K562 (cell line): ENCODE data around the gene JPT1. TPM values are rescaled to one million over a fixed set of nuclear protein-coding genes. Genes with fewer than 3 reads are reported as not detected.

Experiments
- CTBP1 ChIP-seq: fragments of 450-650 bp; IDR thresholded peaks from 2 replicates; pipeline ENCODE4 v1.6.1; 2016; ENCODE audit warnings: borderline replicate concordance
- EP400 ChIP-seq: fragments of 450-650 bp; IDR thresholded peaks from 2 replicates; pipeline ENCODE4 v1.6.1; 2017; ENCODE audit warnings: antibody characterized with exemption, mild to moderate bottlenecking, moderate library complexity
- HLTF ChIP-seq: fragments of 450-650 bp; IDR thresholded peaks from 2 replicates; pipeline ENCODE4 v1.6.1; 2016
- HSF4 ChIP-seq: fragments of 250-450 bp; sonication (Bioruptor Pico); IDR thresholded peaks from 2 replicates; pipeline ENCODE4 v2.1.2; 2022; ENCODE audit warnings: mild to moderate bottlenecking, moderate library complexity, borderline replicate concordance
- JUND ChIP-seq, 2 experiments: IDR thresholded peaks; 2 replicates in 1 of 2; 3 replicates in 1 of 2; pipeline ENCODE4 v1.6.1; 2011; ENCODE audit warnings: borderline replicate concordance in 2 of 2, low read depth in 2 of 2, low read length in 2 of 2, improper control_type of control experiment in 1 of 2, missing biosample characterization in 1 of 2, missing genetic modification characterization in 1 of 2, missing genetic modification reagents in 1 of 2
- L3MBTL2 ChIP-seq: fragments of 450-650 bp; IDR thresholded peaks from 2 replicates; pipeline ENCODE4 v1.6.1; 2016; ENCODE audit warnings: mild to moderate bottlenecking, moderate library complexity
- MCM3 ChIP-seq: fragments of 450-650 bp; IDR thresholded peaks from 2 replicates; pipeline ENCODE4 v1.6.1; 2016
- MED1 ChIP-seq: sonication (generic); formaldehyde crosslinking; IDR thresholded peaks from 2 replicates; pipeline ENCODE4 v1.8.1; 2023; ENCODE audit warnings: missing genetic modification reagents, borderline replicate concordance
- PHTF2 ChIP-seq: fragments of 250-450 bp; sonication (Bioruptor Pico); IDR thresholded peaks from 2 replicates; pipeline ENCODE4 v1.5.0; 2021; ENCODE audit warnings: mild to moderate bottlenecking
- PML ChIP-seq: IDR thresholded peaks from 2 replicates; pipeline ENCODE4 v1.6.1; 2012; ENCODE audit warnings: low read length, inconsistent platforms
- PRMT5 ChIP-seq: sonication (generic); formaldehyde crosslinking; IDR thresholded peaks from 2 replicates; pipeline ENCODE4 v1.5.0; 2020; ENCODE audit warnings: missing genetic modification reagents
- PTBP1 ChIP-seq: fragments of 200-400 bp; formaldehyde crosslinking; IDR thresholded peaks from 2 replicates; pipeline ENCODE4 v1.6.1; 2017; ENCODE audit warnings: low read depth, low read length
- SIX5 ChIP-seq, 2 experiments: IDR thresholded peaks; 2 replicates each; pipeline ENCODE4 v1.6.1; 2011; ENCODE audit warnings: low read length in 2 of 2, borderline replicate concordance in 1 of 2, low read depth in 1 of 2, mild to moderate bottlenecking in 1 of 2, moderate library complexity in 1 of 2; ENCODE audit not compliant: insufficient read depth in 1 of 2
- SMAD4 ChIP-seq: fragments of 250-450 bp; sonication (Bioruptor Pico); conservative IDR thresholded peaks from 2 replicates; pipeline ENCODE4 v1.8.0; 2021; ENCODE audit warnings: inconsistent platforms, mild to moderate bottlenecking, moderate library complexity
- TEAD1 ChIP-seq, 2 experiments: fragments of 450-650 bp in 1 of 2; sonication (generic) in 1 of 2; formaldehyde crosslinking; IDR thresholded peaks; 2 replicates each; pipeline versions ENCODE4 v1.4.0 to v1.8.0; 2020 to 2022; ENCODE audit warnings: mild to moderate bottlenecking in 2 of 2, missing genetic modification reagents in 1 of 2
- TFAM ChIP-seq: fragments of 250-450 bp; sonication (Bioruptor Pico); conservative IDR thresholded peaks from 2 replicates; pipeline ENCODE4 v1.5.0; 2021; ENCODE audit warnings: mild to moderate bottlenecking, moderate library complexity
- XRCC5 ChIP-seq: fragments of 200-400 bp; formaldehyde crosslinking; IDR thresholded peaks from 2 replicates; pipeline ENCODE4 v1.6.1; 2017; ENCODE audit warnings: low read depth, mild to moderate bottlenecking, low read length
- ZNF212 ChIP-seq: fragments of 450-650 bp; formaldehyde crosslinking; IDR thresholded peaks from 2 replicates; pipeline ENCODE4 v1.4.0; 2020; ENCODE audit warnings: mild to moderate bottlenecking
- ZNF589 ChIP-seq: fragments of 200-800 bp; sonication (Bioruptor generic); IDR thresholded peaks from 2 replicates; pipeline ENCODE4 v1.6.1; 2016; ENCODE audit warnings: low read depth, missing genetic modification characterization, missing compliant biosample characterization
- ZNF766 ChIP-seq: fragments of 200-800 bp; sonication (Bioruptor generic); conservative IDR thresholded peaks from 2 replicates; pipeline ENCODE4 v1.6.1; 2016; ENCODE audit warnings: missing genetic modification characterization, missing compliant biosample characterization
- polyA plus RNA-seq, 8 experiments: library from polyadenylated mRNA; depleted of rRNA in 4 of 8; stranded (reverse) in 5 of 8; unstranded in 3 of 8; fragments of >200 nt; fragmentation: Nextera tagmentation in 2 of 8; fragmentation: Illumina TruSeq in 1 of 8; extraction: Ambion mirVana in 2 of 8; extraction: Trizol in 1 of 8; gene quantifications; 2 replicates each; pipeline versions ENCODE4 v1.2.1 to v1.2.3, GENCODE V29; 2011 to 2014; ENCODE audit warnings: inconsistent platforms in 1 of 8, missing spikeins in 1 of 8
- total RNA-seq, 7 experiments: library from RNA; depleted of rRNA in 6 of 7; stranded (reverse); fragments of >200 nt in 6 of 7; fragmentation: Illumina TruSeq in 2 of 7; extraction: Trizol in 2 of 7; gene quantifications; 2 replicates each; pipeline versions ENCODE4 v1.2.1 to v1.2.3, GENCODE V29; 2011 to 2021; ENCODE audit warnings: low replicate concordance in 1 of 7
- TF ChIP-seq, protein P1 (sequence below): fragments of 450-650 bp; IDR thresholded peaks from 2 replicates; pipeline ENCODE4 v1.7.1; 2018; ENCODE audit warnings: mild to moderate bottlenecking, low read depth; ENCODE audit not compliant: partially characterized antibody
- TF ChIP-seq, protein P2 (sequence below): sonication (generic); formaldehyde crosslinking; IDR thresholded peaks from 2 replicates; pipeline ENCODE4 v1.8.0; 2022; ENCODE audit warnings: missing genetic modification reagents, mild to moderate bottlenecking, moderate library complexity, borderline replicate concordance
- TF ChIP-seq, protein P3 (sequence below): fragments of 250-450 bp; sonication (Bioruptor Pico); IDR thresholded peaks from 2 replicates; pipeline ENCODE4 v1.4.0; 2020; ENCODE audit warnings: borderline replicate concordance

JPT1 gene
- total and polyA plus RNA-seq, 9 of the 15 experiments (the other 6 are each of a cell fraction or from before 2014, with no cell fraction given) = 56.7 to 292 (median 144) TPM

DNA sequence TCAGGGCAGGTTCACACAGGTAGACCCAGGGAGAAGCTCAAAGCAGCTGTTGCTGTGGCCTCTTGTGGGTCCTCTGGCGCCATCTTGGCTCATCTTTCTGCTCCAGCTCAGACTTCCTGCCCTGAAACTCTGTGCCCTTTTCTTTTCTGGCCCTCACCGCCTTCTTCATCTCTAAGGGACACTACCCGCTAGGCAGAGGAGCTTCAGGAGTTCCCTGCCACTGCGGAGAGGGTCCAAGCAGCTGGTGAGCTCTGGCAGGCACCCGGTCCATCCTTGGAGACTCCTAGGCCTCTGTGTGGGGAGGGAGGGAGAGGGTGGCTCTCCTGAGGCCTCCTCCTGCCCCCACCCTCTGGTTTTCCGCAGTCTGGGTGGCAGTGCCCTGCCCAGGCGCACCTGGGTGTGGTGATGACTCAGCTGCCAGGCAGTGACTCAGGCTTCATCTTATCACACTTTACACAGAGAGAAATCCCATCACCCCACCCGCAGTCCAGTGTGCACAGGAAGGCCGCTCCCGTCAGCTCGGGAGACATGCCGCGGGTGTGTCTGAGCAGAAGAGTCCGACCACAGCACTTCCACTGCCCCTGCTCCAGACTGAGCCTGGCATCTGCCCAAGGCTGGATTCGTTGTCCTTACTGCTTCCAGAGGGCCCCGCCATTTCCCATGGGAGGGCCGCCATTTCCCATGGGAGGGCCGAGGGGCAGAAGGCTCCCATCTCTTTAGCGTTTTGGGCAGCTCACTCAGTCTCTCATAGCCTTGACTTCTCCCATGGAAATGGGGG is 30.1 kb downstream of the JPT1 start (continued):
- TF ChIP-seq TEAD1 (CRISPR knock-in tag; IDR thresholded peaks at IDR 0.05) = peak in 1 of 2 experiments; percentile 64; a peak in 2 of 4 replicates
- 0 out of 2 replicates have a peak, but pooled peaks have one; percentile 53 for TF ChIP-seq XRCC5
- TF ChIP-seq PRMT5 (CRISPR knock-in tag) = no peak
- TF ChIP-seq ZNF212 (CRISPR knock-in tag) = no peak
- TF ChIP-seq, protein P1, sequence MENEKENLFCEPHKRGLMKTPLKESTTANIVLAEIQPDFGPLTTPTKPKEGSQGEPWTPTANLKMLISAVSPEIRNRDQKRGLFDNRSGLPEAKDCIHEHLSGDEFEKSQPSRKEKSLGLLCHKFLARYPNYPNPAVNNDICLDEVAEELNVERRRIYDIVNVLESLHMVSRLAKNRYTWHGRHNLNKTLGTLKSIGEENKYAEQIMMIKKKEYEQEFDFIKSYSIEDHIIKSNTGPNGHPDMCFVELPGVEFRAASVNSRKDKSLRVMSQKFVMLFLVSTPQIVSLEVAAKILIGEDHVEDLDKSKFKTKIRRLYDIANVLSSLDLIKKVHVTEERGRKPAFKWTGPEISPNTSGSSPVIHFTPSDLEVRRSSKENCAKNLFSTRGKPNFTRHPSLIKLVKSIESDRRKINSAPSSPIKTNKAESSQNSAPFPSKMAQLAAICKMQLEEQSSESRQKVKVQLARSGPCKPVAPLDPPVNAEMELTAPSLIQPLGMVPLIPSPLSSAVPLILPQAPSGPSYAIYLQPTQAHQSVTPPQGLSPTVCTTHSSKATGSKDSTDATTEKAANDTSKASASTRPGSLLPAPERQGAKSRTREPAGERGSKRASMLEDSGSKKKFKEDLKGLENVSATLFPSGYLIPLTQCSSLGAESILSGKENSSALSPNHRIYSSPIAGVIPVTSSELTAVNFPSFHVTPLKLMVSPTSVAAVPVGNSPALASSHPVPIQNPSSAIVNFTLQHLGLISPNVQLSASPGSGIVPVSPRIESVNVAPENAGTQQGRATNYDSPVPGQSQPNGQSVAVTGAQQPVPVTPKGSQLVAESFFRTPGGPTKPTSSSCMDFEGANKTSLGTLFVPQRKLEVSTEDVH = no peak
- TF ChIP-seq HSF4 (CRISPR knock-in tag) = peak; percentile 85; the same call in 1 of the 2 replicates
- no peak for TF ChIP-seq MED1 (CRISPR knock-in tag)
- TF ChIP-seq ZNF589 = peak; percentile 75
- TF ChIP-seq ZNF766 (CRISPR knock-in tag) = peak; percentile 55; the same call in 1 of the 2 replicates
- TF ChIP-seq, protein P2, sequence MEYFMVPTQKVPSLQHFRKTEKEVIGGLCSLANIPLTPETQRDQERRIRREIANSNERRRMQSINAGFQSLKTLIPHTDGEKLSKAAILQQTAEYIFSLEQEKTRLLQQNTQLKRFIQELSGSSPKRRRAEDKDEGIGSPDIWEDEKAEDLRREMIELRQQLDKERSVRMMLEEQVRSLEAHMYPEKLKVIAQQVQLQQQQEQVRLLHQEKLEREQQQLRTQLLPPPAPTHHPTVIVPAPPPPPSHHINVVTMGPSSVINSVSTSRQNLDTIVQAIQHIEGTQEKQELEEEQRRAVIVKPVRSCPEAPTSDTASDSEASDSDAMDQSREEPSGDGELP (CRISPR knock-in tag) = peak; percentile 77; the same call in 1 of the 2 replicates
- TF ChIP-seq PHTF2 (CRISPR knock-in tag) = no peak
- no peak for TF ChIP-seq MCM3
- TF ChIP-seq PTBP1 = no peak
- peak; percentile 59 for TF ChIP-seq EP400
- TF ChIP-seq HLTF = no peak
- TF ChIP-seq L3MBTL2 = peak; percentile 45; the same call in 1 of the 2 replicates
- no peak for TF ChIP-seq TFAM
- TF ChIP-seq, protein P3, sequence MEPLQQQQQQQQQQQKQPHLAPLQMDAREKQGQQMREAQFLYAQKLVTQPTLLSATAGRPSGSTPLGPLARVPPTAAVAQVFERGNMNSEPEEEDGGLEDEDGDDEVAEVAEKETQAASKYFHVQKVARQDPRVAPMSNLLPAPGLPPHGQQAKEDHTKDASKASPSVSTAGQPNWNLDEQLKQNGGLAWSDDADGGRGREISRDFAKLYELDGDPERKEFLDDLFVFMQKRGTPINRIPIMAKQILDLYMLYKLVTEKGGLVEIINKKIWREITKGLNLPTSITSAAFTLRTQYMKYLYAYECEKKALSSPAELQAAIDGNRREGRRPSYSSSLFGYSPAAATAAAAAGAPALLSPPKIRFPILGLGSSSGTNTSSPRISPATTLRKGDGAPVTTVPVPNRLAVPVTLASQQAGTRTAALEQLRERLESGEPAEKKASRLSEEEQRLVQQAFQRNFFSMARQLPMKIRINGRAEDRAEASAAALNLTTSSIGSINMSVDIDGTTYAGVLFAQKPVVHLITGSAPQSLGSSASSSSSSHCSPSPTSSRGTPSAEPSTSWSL (CRISPR knock-in tag) = 0 out of 2 replicates have a peak, but pooled peaks have one; percentile 80
- no peak for TF ChIP-seq SIX5 (IDR thresholded peaks at IDR 0.05; ENCODE audit: borderline replicate concordance in 1 of 2, insufficient read depth in 1 of 2, low read depth in 1 of 2, low read length in 2 of 2)
- peak; percentile 98 for TF ChIP-seq CTBP1
- TF ChIP-seq JUND (IDR thresholded peaks at IDR 0.05; ENCODE audit: borderline replicate concordance, low read depth, low read length) = peak; percentile 98
- peak; percentile 98 for TF ChIP-seq JUND (tag; IDR thresholded peaks at IDR 0.05; ENCODE audit: borderline replicate concordance, low read depth, low read length)
- peak; percentile 44; the same call in 1 of the 2 replicates for TF ChIP-seq PML
- TF ChIP-seq SMAD4 = peak; percentile 89
